HG02571 (cell line): Measurements from ENCODE around the gene PEAK1.
"Not testable (repeated sequence)": the region's sequence is repeated elsewhere in the genome, so short reads cannot be mapped to it uniquely, and the experiment has no call there.

Experiments used
- ATAC-seq: cut with Tn5 transposase; IDR thresholded peaks from one replicate; pipeline ENCODE4 v1.9.1; 2021; ENCODE audit warnings: mild to moderate bottlenecking, moderate library complexity; ENCODE audit not compliant: unreplicated experiment

PEAK1 gene

GRCh38 chr15:77239882-77240608 is 179.9 kb downstream of the PEAK1 start:
- no peak for ATAC-seq

DNA sequence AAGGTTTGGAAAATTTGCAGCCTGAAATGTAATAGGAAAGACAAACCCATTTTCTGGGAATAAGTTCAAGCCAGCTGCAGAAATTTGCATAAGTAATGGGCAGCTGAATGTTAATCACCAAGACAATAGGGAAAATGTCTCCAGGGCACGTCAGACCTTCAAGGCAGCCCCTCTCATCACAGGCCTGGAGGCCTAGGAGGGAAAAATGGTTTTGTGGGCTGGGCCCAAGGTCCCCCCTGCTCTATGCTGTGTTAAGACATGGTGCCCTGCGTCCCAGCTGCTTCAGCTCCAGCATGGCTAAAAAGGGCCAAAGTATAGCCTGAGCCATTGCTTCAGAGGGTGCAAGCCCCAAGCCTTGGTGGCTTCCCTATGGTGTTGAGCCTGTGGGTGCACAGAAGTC is 184.3 kb downstream of the PEAK1 start:
- no peak for ATAC-seq

DNA sequence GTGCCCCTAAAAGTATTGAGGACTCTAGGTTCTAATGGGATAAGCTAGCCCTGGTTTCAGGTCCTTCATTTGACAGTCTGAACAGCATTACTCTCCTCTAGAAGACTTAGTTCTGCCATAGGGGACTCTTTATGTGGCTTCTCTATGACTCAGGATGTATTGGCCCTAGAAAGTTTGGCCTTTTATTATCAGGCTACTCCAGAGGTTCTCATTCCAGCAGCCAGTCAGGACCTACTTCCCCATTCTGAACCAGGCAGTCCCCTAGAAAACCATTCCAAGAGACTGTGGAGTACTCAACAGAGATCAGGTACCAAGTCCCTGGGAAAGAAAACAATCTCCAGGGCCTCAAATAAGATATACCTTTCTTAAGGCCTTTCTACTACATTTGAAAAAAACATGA is 191.1 kb downstream of the PEAK1 start:
- no peak for ATAC-seq

- no peak for ATAC-seq
Measured at GRCh38 chr15:77226652-77227051, 193.3 kb downstream of the PEAK1 start.

- no peak for ATAC-seq
Measured at GRCh38 chr15:77225646-77226045, 194.3 kb downstream of the PEAK1 start.

DNA sequence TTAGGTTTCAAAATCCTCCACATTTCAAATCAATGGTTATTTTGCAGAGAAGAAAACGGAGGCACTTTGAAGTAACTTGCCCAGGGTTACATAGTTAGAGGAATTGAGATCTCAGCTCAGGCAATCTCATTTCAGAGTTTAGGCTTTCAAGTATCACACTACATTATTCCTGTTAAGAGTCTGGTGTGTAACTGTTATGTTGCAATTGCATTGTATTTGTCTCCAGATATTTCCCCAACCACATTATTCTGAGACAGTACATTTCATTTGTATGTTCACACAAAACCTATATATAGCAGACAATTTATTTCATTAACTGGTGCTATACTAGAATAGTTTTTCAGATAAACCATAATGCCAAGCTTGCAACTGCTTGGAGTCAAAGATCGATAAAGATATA is 194.8 kb downstream of the PEAK1 start:
- ATAC-seq = no peak

GRCh38 chr15:77224352-77224751 is 195.6 kb downstream of the PEAK1 start:
- no peak for ATAC-seq

DNA sequence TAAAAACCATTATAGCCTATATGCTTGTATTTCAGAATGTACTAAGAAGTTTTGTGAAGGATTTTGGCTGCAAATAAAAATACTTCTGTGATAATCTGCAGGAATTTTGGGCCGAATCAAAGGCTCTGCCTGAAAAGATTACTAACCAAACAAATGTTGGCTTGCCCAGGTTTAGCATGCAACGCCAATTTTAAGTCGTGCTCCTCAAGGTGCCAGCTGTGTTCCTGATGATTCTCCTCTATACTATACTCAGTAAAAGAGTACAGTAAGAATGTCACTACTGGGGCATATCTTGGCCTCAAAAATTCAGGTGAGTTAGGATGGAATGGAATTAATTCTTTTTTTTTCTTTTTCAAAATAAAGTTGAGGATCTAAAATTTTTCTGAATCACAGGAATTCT is 198.2 kb downstream of the PEAK1 start:
- ATAC-seq = no peak

DNA sequence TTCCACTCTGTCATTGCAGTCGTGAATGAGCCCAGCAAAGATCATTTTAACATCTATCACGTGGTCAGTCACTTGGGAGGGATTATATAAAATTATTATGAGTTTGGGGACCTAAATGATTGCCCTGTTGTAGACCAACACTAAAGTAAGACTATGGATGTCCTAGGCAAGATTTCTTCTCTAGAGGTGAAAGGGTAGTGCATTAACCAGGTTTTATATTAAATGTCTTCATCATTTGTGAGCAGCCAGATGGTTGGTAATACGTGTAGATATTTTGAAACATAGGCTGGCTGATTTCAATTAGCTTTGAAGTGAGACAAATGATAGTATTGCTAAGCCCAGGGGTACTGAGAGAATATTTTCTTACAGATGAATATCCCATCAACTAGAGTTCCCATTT is 198.7 kb downstream of the PEAK1 start:
- no peak for ATAC-seq

GRCh38 chr15:77219841-77220240 is 200.1 kb downstream of the PEAK1 start:
- ATAC-seq = no peak

- no peak for ATAC-seq
Measured at GRCh38 chr15:77209221-77209620, 210.7 kb downstream of the PEAK1 start.

DNA sequence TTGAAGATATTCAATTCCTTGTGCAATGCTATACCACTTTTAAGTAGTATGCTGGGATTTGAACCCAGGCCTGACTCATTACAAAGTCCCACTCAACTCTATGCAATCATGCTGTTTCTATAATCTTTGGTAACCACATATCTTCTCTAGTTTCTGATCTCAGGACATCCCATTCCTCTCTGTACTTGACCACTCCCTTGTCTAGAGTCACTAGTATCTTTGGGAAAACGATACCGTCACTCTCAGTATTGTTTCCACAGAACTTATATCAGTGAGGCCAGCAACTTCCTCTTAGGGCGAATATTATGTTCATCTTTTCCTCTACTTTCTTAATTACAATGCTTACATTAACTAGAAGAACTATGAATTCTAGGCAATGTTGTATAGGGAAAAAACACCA is 211.7 kb downstream of the PEAK1 start:
- ATAC-seq = no peak

- ATAC-seq = no peak
Measured at GRCh38 chr15:77201665-77202064, 218.2 kb downstream of the PEAK1 start.

DNA sequence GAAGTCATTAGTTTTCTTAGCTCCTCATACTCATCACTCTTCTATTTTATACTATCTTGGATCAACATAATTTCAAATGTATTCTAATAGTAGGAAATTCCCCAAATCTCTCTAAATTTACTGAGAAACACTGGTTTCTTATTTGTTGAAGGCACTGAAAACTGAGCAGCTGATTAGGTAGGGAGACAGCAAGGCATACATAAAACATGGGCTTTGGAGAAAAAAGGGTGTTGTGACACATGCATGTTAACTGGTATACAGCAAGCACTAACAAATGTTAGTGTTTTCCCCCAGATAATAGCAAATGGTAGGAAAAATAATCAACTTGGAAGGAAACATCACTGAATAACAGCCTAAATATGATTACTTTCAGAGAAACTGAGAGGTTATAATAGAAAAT is 223.5 kb downstream of the PEAK1 start:
- no peak for ATAC-seq

- ATAC-seq = no peak
Measured at GRCh38 chr15:77195586-77195985, 224.3 kb downstream of the PEAK1 start.

GRCh38 chr15:77192451-77192850 is 227.5 kb downstream of the PEAK1 start:
- no peak for ATAC-seq

DNA sequence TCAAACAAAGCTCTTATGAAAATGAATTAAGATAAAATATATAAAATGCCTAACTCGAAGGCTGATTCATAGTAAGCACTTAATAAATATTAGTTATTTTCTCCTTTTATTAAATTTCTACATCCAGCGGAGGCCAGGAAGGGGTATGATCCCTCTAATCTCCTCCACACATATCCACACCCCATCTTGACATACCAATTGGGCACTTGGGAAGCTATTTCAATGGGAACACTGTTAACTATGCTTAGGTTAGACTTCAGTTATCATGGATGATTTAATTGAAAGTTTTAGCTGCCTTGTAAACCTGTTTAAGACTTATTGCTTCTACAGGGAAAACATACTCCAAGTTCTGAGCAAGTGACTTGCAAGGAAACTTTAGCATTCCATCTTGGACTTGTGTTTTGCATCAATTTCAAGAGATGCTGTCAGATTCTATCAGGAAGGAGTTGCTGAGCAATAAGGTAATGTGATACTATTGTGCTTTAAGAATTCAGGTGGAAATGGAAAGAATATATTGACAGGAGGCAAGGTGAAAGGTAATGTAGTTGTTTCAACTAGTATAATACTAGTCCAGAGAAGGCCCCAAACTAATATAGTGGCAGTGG is 228.6 kb downstream of the PEAK1 start:
- no peak for ATAC-seq

DNA sequence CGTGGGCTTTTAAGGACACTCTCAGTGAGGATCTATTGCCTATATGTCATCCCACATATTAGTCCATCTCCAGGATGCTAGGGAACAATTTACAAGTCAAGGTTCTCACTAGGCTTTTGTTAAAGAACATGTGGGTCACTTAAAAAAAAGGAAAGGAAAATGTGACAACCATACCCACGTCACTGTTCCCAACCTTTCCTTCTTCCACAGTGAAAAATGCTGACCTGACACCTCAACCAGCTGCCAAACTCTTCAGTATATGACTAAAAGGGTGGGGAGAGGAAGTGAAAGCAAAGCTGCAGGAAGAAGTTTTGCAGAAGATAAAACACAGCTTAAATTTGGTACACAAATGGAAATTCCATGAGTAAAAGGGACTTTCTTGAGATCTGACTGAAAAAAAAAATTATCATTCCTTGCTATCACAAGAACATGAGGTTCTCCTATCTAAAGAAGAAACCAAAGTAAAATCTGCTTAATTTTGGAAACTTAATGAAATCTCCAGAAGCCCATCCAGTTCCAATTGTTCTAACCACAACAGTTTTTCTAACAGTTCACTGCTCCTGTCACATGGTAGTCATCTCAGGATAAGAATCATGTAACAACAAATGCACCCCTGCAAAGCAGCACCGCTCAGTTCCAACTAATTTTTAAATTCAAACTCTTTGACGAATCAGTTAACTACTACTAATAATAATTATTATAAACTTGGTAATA is 232.0 kb downstream of the PEAK1 start:
- no peak for ATAC-seq

DNA sequence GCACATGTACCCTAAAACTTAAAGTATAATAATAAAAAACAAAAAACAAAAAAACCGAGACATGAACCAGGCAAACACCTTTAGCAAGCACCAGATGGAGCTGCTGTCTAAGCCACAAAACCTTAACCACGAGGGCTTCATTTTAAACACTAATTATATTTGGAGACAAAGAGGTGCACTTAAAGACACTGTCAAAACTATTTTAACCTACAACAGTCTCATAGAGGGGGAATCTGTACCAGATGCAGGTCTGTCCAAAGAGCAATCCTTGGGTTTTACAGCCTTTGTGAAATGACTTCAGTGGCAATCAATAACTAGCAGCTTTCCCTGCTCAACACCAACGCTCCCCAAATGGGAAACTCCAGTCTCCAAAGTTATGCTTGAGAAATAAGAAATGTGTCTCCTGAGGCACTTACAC is 233.3 kb downstream of the PEAK1 start:
- no peak for ATAC-seq

DNA sequence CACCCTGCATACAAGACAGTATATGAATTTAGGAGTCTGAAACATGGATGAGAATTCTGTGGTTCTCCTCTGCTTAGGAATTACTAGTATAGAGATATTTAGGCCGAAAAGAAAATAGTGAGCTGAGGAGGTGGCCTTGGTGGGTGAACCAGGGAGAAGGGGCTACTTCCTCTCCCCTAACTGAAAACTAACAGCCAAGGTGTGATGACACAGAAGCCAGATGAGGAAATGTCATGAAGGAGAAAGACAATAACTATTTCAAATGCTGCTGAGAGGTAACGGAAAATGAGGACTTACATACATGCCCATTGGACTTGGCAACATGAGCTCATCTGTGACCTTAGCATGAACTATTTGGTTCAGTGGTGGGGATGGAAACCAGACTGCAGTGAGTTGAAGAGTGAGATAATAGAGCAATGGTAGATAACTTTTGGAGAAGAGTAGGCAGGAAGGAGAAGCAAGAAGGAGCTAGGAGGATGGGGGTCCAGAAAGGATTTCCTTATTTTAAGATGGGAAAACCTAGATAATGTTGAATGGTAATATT is 234.6 kb downstream of the PEAK1 start:
- no peak for ATAC-seq

- ATAC-seq = not testable (repeated sequence)
Measured at GRCh38 chr15:77184352-77184751, 235.6 kb downstream of the PEAK1 start.

DNA sequence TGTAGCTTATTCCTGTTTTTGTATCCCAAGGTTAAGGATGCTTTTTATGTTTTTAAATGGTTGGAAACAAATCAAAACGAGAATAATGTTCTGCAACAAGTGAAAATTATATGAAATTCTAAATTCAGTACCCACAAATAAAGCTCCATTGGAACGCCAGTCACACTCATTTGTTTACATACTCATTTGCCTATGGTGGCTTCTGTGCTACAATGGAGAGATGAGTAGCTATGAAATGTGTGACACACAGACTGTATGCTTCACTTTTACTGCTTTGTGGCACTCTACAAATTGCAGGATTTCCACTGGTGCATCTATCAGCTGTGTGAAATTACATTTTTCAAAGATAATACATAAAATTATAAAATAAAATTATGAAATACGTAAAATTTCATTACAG is 236.8 kb downstream of the PEAK1 start:
- no peak for ATAC-seq
